ENCODE results near the gene CIPC.
A peak's percentile ranks its signal among the peaks of the same experiment; 100 is the strongest.

- TF ChIP-seq CTCF (conservative IDR thresholded peaks at IDR 0.05; ENCODE audit: low read depth, low read length): 0 out of 2 replicates have a peak, but pooled peaks have one; percentile 25
- TF ChIP-seq EZH2 (IDR thresholded peaks at IDR 0.05; ENCODE audit: low read length, unreplicated experiment): no peak
Observed at GRCh38 chr14:77108753-77109152, 10.7 kb downstream of the CIPC start.
